ENCODE measurements around the gene TNF.

TNF gene

GRCh38 chr6:31607317-31607716 is 32.0 kb downstream of the TNF start:
- H3K27ac ChIP-seq, result no peak overlapping the region
- TF ChIP-seq CTCF (IDR thresholded peaks at IDR 0.05), result no peak
- TF ChIP-seq ZFX (IDR thresholded peaks at IDR 0.05; ENCODE audit: borderline replicate concordance), result no peak

GRCh38 chr6:31609519-31610406 is 34.4 kb downstream of the TNF start:
- TF ChIP-seq CTCF (IDR thresholded peaks at IDR 0.05), result no peak
- no peak for TF ChIP-seq ZFX (IDR thresholded peaks at IDR 0.05; ENCODE audit: borderline replicate concordance)
- H3K27ac ChIP-seq, result no peak overlapping the region

GRCh38 chr6:31610968-31611367 is 35.6 kb downstream of the TNF start:
- TF ChIP-seq CTCF (IDR thresholded peaks at IDR 0.05) (no peak), ZFX (IDR thresholded peaks at IDR 0.05; ENCODE audit: borderline replicate concordance) (no peak)
- no peak overlapping the region for H3K27ac ChIP-seq

- H3K27ac ChIP-seq, result no peak overlapping the region
- TF ChIP-seq ZFX (IDR thresholded peaks at IDR 0.05; ENCODE audit: borderline replicate concordance) (no peak), CTCF (IDR thresholded peaks at IDR 0.05) (no peak)
Measured at GRCh38 chr6:31614075-31614619, 38.8 kb downstream of the TNF start.

GRCh38 chr6:31614684-31615578 is 39.6 kb downstream of the TNF start, which contains the start of gene AIF1:
TSS of gene AIF1 (plus strand) at chr6:31615234. CDS start at chr6:31615330, 96 bp downstream.
- TF ChIP-seq CTCF (IDR thresholded peaks at IDR 0.05), result no peak
- no peak for TF ChIP-seq ZFX (IDR thresholded peaks at IDR 0.05; ENCODE audit: borderline replicate concordance)
- no peak within 1 kb of the TSS for H3K27ac ChIP-seq

- no peak overlapping the region for H3K27ac ChIP-seq
- no peak for TF ChIP-seq ZFX (IDR thresholded peaks at IDR 0.05; ENCODE audit: borderline replicate concordance)
- no peak for TF ChIP-seq CTCF (IDR thresholded peaks at IDR 0.05)
Measured at GRCh38 chr6:31615748-31616147, 40.4 kb downstream of the TNF start.
